ENCODE results near the gene UFC1. TPM values are rescaled to one million over a fixed set of nuclear protein-coding genes. Genes with fewer than 3 reads are reported as not detected.
A peak's percentile ranks its signal among the peaks of the same experiment; 100 is the strongest.

UFC1 gene
- total RNA-seq, 1 donor from 2014 or later = 98.2 TPM

- DNase-seq (ENCODE audit: extremely low spot score, unreplicated experiment) = no peak
- Mint-ChIP-seq H3K27me3 (ENCODE audit: unreplicated experiment) (no peaks in the 10 kb centered on the region), H3K4me3 (ENCODE audit: unreplicated experiment) (peak overlapping the region; percentile 48), H3K9me3 (ENCODE audit: unreplicated experiment) (no peaks in the 10 kb centered on the region), H3K4me1 (ENCODE audit: unreplicated experiment) (peaks cover 38% of the 10 kb centered on the region), H3K36me3 (ENCODE audit: unreplicated experiment) (peaks cover 16% of the 10 kb centered on the region), H3K27ac (ENCODE audit: unreplicated experiment) (peak overlapping the region; percentile 100)
- no peak for TF ChIP-seq CTCF (IDR thresholded peaks at IDR 0.05)
Measured at GRCh38 chr1:161164901-161165610, 11.3 kb downstream of the UFC1 start.

DNA sequence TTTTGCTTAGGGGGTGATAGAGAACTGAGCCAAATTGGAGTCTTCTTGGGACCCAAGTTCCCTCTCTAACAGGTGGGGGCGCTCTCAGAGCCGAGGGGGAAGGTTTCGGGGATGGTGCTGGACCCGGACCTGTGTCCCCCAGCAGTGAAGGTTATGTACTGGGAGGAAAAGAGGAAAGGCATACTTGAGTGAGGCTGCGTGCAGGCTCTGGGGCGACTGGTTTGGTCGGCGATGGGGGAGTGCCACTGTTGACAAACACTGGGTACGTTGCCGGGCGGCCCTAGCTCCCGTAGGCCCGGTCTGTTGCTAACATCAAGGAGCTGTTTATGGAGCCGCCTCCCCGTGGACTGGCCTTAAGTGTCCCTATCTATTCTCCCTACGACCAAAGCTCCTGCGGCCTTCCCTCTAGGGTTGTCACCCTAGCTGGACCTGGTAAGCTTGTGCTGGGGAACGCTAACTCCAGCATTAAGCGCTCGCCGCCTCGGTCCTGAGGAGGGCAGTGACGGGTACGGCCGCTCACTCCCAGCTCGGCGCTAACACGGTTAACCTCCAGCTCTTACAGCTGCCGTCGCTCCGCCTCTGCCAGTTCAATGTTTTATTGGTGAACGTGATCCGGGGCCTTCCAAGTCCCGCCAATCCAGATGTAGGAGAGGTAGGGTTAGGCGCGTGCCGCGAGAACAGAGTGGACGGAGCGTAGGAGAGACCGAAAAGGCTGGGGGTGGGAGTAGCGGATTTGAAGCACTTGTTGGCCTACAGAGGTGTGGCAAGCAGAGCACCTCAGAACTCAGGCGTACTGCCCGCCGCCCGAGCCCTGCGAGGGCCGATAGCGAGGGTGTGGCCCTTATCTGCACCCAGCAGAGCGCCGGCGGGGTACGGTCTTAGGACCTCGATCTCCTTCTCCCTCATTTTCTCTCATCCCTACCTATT is 12.2 kb downstream of the UFC1 start, which contains the start of gene PPOX:
Gene PPOX, plus strand, starts transcription at position 685 of the 927 bp plus-strand sequence. CDS start 422 bp downstream, outside the sequence.
- peak; percentile 97 for DNase-seq (ENCODE audit: extremely low spot score, unreplicated experiment)
- Mint-ChIP-seq H3K9me3 (ENCODE audit: unreplicated experiment) (no peaks in the 10 kb centered on the region), H3K27ac (ENCODE audit: unreplicated experiment) (peak within 1 kb of the TSS; percentile 100), H3K27me3 (ENCODE audit: unreplicated experiment) (no peaks in the 10 kb centered on the region), H3K4me1 (ENCODE audit: unreplicated experiment) (peaks cover 34% of the 10 kb centered on the region), H3K36me3 (ENCODE audit: unreplicated experiment) (peaks cover 19% of the 10 kb centered on the region), H3K4me3 (ENCODE audit: unreplicated experiment) (peak within 1 kb of the TSS; percentile 90)
- TF ChIP-seq CTCF (IDR thresholded peaks at IDR 0.05) = peak; percentile 61

- H3K27ac Mint-ChIP-seq (ENCODE audit: unreplicated experiment) = peak overlapping the region; percentile 100
- H3K4me3 Mint-ChIP-seq (ENCODE audit: unreplicated experiment) = peak overlapping the region; percentile 90
- peaks cover 29% of the 10 kb centered on the region for H3K4me1 Mint-ChIP-seq (ENCODE audit: unreplicated experiment)
- no peak for TF ChIP-seq CTCF (IDR thresholded peaks at IDR 0.05)
- DNase-seq (ENCODE audit: extremely low spot score, unreplicated experiment) = no peak
- no peaks in the 10 kb centered on the region for H3K27me3 Mint-ChIP-seq (ENCODE audit: unreplicated experiment)
- no peaks in the 10 kb centered on the region for H3K9me3 Mint-ChIP-seq (ENCODE audit: unreplicated experiment)
- peaks cover 25% of the 10 kb centered on the region for H3K36me3 Mint-ChIP-seq (ENCODE audit: unreplicated experiment)
Measured at GRCh38 chr1:161166669-161167548, 13.1 kb downstream of the UFC1 start.

- Mint-ChIP-seq H3K9me3 (ENCODE audit: unreplicated experiment) (no peaks in the 10 kb centered on the region), H3K36me3 (ENCODE audit: unreplicated experiment) (peaks cover 32% of the 10 kb centered on the region), H3K4me1 (ENCODE audit: unreplicated experiment) (peaks cover 42% of the 10 kb centered on the region), H3K27ac (ENCODE audit: unreplicated experiment) (no peak overlapping the region), H3K4me3 (ENCODE audit: unreplicated experiment) (no peak overlapping the region), H3K27me3 (ENCODE audit: unreplicated experiment) (no peaks in the 10 kb centered on the region)
- TF ChIP-seq CTCF (IDR thresholded peaks at IDR 0.05) = no peak
- DNase-seq (ENCODE audit: extremely low spot score, unreplicated experiment) = no peak
Measured at GRCh38 chr1:161168906-161169305, 15.1 kb downstream of the UFC1 start.

All from osteocyte (in vitro differentiated cells).